Neural crest cell (in vitro differentiated cells): ENCODE data around the gene KRTAP6-2. TPM values are rescaled to one million over a fixed set of nuclear protein-coding genes. Genes with fewer than 3 reads are reported as not detected.

ENCODE experiments used
- DNase-seq: peaks from one replicate; pipeline ENCODE4 v3.0.0; 2021; ENCODE audit warnings: low read depth, mixed read lengths, low spot score
- H3K27ac Mint-ChIP-seq: one replicate; pipeline ENCODE4 v1.8.0; 2021; ENCODE audit warnings: mild to moderate bottlenecking, mixed read lengths; ENCODE audit not compliant: unreplicated experiment
- H3K27me3 Mint-ChIP-seq: 2 replicates; pipeline ENCODE4 v1.8.0; 2021; ENCODE audit warnings: low read depth, mild to moderate bottlenecking, mixed read lengths
- H3K36me3 Mint-ChIP-seq: 2 replicates; pipeline ENCODE4 v1.8.0; 2021; ENCODE audit warnings: low read depth, mild to moderate bottlenecking, mixed read lengths
- H3K4me1 Mint-ChIP-seq: 2 replicates; pipeline ENCODE4 v1.8.0; 2021; ENCODE audit warnings: mixed read lengths
- H3K4me3 Mint-ChIP-seq: one replicate; pipeline ENCODE4 v1.8.0; 2021; ENCODE audit warnings: mild to moderate bottlenecking, mixed read lengths
- H3K9me3 Mint-ChIP-seq: 2 replicates; pipeline ENCODE4 v1.8.0; 2021; ENCODE audit warnings: mixed read lengths
- CTCF ChIP-seq: fragments of 200-600 bp; sonication (generic); conservative IDR thresholded peaks from 2 replicates; pipeline ENCODE4 v1.5.0; 2021; ENCODE audit warnings: antibody characterized with exemption, mild to moderate bottlenecking
- total RNA-seq: library from RNA; stranded (reverse); gene quantifications from 2 replicates; pipeline ENCODE4 v1.2.1, GENCODE V29; 2021

The KRTAP6-2 gene
- total RNA-seq, 1 donor from 2014 or later = not detected

- peaks cover 3% of the 10 kb centered on the region for H3K36me3 Mint-ChIP-seq
- H3K27me3 Mint-ChIP-seq = no peaks in the 10 kb centered on the region
- no peak overlapping the region for H3K4me3 Mint-ChIP-seq
- H3K27ac Mint-ChIP-seq = no peak overlapping the region
- H3K9me3 Mint-ChIP-seq = peaks cover 10% of the 10 kb centered on the region
- H3K4me1 Mint-ChIP-seq = no peaks in the 10 kb centered on the region
- DNase-seq = no peak
- no peak for TF ChIP-seq CTCF
Measured at GRCh38 chr21:30561957-30562356, 36.7 kb downstream of the KRTAP6-2 start.

- no peak for DNase-seq
- no peak for TF ChIP-seq CTCF
- H3K27me3 Mint-ChIP-seq = no peaks in the 10 kb centered on the region
- no peak within 1 kb of the TSS for H3K27ac Mint-ChIP-seq
- no peak within 1 kb of the TSS for H3K4me3 Mint-ChIP-seq
- H3K36me3 Mint-ChIP-seq = peaks cover 3% of the 10 kb centered on the region
- H3K9me3 Mint-ChIP-seq = peaks cover 10% of the 10 kb centered on the region
- H3K4me1 Mint-ChIP-seq = no peaks in the 10 kb centered on the region
Measured at GRCh38 chr21:30561264-30561895, 37.3 kb downstream of the KRTAP6-2 start, which contains the start of gene KRTAP19-7. TSS of gene KRTAP19-7 (minus strand) at chr21:30561314. CDS start at chr21:30561289, 25 bp downstream.

- Mint-ChIP-seq H3K4me3 (no peak overlapping the region), H3K4me1 (no peaks in the 10 kb centered on the region), H3K27ac (no peak overlapping the region), H3K27me3 (no peaks in the 10 kb centered on the region), H3K9me3 (peaks cover 20% of the 10 kb centered on the region), H3K36me3 (peaks cover 3% of the 10 kb centered on the region)
- no peak for DNase-seq
- TF ChIP-seq CTCF = no peak
Measured at GRCh38 chr21:30555095-30555494, 43.6 kb downstream of the KRTAP6-2 start.

GRCh38 chr21:30552782-30553181 lies 45.9 kb downstream of the KRTAP6-2 start:
- no peaks in the 10 kb centered on the region for H3K4me1 Mint-ChIP-seq
- H3K4me3 Mint-ChIP-seq = no peak overlapping the region
- peaks cover 6% of the 10 kb centered on the region for H3K36me3 Mint-ChIP-seq

More at GRCh38 chr21:30552782-30553181, 45.9 kb downstream of the KRTAP6-2 start:
- no peak for TF ChIP-seq CTCF
- Mint-ChIP-seq H3K9me3 (peaks cover 24% of the 10 kb centered on the region), H3K27ac (no peak overlapping the region), H3K27me3 (no peaks in the 10 kb centered on the region)
- DNase-seq = no peak

Other genes with a start within 250 kb of the KRTAP6-2 start
- not detected in 2 replicates for gene KRTAP13-2, start 226.6 kb downstream of the KRTAP6-2 start, total RNA-seq
- gene KRTAP13-1, start 202.9 kb downstream of the KRTAP6-2 start, total RNA-seq = not detected in 2 replicates
- not detected in 2 replicates for gene KRTAP13-3, start 173.0 kb downstream of the KRTAP6-2 start, total RNA-seq
- gene KRTAP13-4, start 168.7 kb downstream of the KRTAP6-2 start, total RNA-seq = not detected in 2 replicates
- not detected in 2 replicates for gene KRTAP15-1, start 158.6 kb downstream of the KRTAP6-2 start, total RNA-seq
- gene KRTAP19-1, start 118.5 kb downstream of the KRTAP6-2 start, total RNA-seq = not detected in 2 replicates
- not detected in 2 replicates for gene KRTAP19-2, start 111.5 kb downstream of the KRTAP6-2 start, total RNA-seq
- gene KRTAP19-3, start 106.9 kb downstream of the KRTAP6-2 start, total RNA-seq = not detected in 2 replicates
- not detected in 2 replicates for gene KRTAP19-4, start 101.7 kb downstream of the KRTAP6-2 start, total RNA-seq
- not detected in 2 replicates for gene KRTAP19-5, start 96.8 kb downstream of the KRTAP6-2 start, total RNA-seq
- not detected in 2 replicates for gene KRTAP19-6, start 57.0 kb downstream of the KRTAP6-2 start, total RNA-seq
- not detected in 2 replicates for gene KRTAP19-7, start 37.6 kb downstream of the KRTAP6-2 start, total RNA-seq
- not detected in 2 replicates for gene KRTAP22-2, start 8.5 kb downstream of the KRTAP6-2 start, total RNA-seq
- gene KRTAP6-3, start 6.5 kb downstream of the KRTAP6-2 start, total RNA-seq = not detected in 2 replicates
- not detected in 2 replicates for gene KRTAP22-1, start 2.2 kb upstream of the KRTAP6-2 start, total RNA-seq
- not detected in 2 replicates for gene KRTAP6-1, start 15.0 kb upstream of the KRTAP6-2 start, total RNA-seq
- not detected in 2 replicates for gene KRTAP20-1, start 17.5 kb upstream of the KRTAP6-2 start, total RNA-seq
- gene KRTAP20-4, start 21.7 kb upstream of the KRTAP6-2 start, total RNA-seq = not detected in 2 replicates
- not detected in 2 replicates for gene KRTAP20-2, start 36.3 kb upstream of the KRTAP6-2 start, total RNA-seq
- gene KRTAP20-3, start 44.0 kb upstream of the KRTAP6-2 start, total RNA-seq = not detected in 2 replicates
- gene KRTAP21-3, start 119.9 kb upstream of the KRTAP6-2 start, total RNA-seq = not detected in 2 replicates
- not detected in 2 replicates for gene KRTAP21-2, start 148.4 kb upstream of the KRTAP6-2 start, total RNA-seq
- gene KRTAP21-1, start 156.5 kb upstream of the KRTAP6-2 start, total RNA-seq = not detected in 2 replicates
- not detected in 2 replicates for gene KRTAP8-1, start 214.4 kb upstream of the KRTAP6-2 start, total RNA-seq
- not detected in 2 replicates for gene KRTAP7-1, start 230.9 kb upstream of the KRTAP6-2 start, total RNA-seq